Cardiac septum (tissue), 1 donor: ENCODE measurements around the gene TMEM263. TPM values are rescaled to one million over a fixed set of nuclear protein-coding genes. Genes with fewer than 3 reads are reported as not detected.
"Not testable (repeated sequence)": the region's sequence is repeated elsewhere in the genome, so short reads cannot be mapped to it uniquely, and the experiment has no call there.

Experiments used
- DNase-seq: peaks from one replicate; pipeline ENCODE4 v3.0.0-alpha.2; 2020; ENCODE audit warnings: low spot score
- intact Hi-C: fragments of 100-400 bp; cut with DNase I; formaldehyde crosslinking; loops from one replicate; pipeline ENCODE4 v1.14.0; 2022
- total RNA-seq: library from RNA; stranded (reverse); fragmentation: NEBNext Ultra II Directional; extraction: Animal tissue kit (Norgen Biotek cat#: 25700); gene quantifications from one replicate; pipeline ENCODE4 v1.2.1, GENCODE V29; 2021
- donor health status: DM: no; HTN: no; CAD: no.

TMEM263 gene
- total RNA-seq, 1 donor from 2014 or later, result 44.8 TPM

GRCh38 chr12:106978035-106978800 is 22.5 kb downstream of the TMEM263 start:
- intact Hi-C loops, result no loop called here

GRCh38 chr12:106980944-106981343 is 25.2 kb downstream of the TMEM263 start:
- no peak for DNase-seq
- intact Hi-C loops, result no loop called here

More at GRCh38 chr12:106978035-106978800, 22.5 kb downstream of the TMEM263 start:
- no peak for DNase-seq

DNA sequence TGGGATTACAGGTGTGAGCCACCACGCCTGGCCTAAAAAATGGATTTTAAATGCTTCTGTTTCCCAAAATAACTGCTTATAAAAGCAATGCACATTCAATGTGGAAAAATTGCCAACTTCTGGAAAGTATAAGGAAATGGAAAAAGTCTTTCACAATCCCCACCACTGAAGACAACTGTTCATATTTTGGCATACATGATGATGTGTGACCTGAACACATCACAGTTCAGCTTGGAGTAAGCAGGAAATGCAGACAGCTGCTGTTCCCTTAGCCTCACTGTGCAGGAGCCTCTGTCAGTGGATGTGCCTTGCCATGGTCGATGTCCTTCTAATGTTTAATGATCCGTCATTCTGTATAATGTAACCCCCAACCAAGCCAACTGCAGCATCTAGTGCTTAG is 26.1 kb downstream of the TMEM263 start:
- DNase-seq, result no peak
- intact Hi-C loops, result no loop called here

DNA sequence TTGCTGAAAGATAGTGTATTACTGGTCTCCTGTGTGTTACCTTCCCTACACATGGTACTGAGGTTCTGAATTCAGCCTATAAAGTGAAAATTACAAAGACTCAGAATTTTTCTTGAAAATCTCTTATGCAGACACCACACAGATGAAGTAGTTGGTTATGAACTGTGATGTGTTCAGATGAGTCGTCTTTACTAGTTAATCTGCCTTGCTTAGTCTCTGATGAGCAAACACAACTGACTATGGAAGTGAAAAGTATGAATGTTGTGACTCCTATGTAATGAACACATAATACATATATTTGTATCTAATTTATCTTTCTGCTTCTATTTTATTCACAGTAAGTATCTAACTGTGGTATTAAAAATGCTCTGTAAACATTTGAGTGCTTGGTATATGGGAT is 26.5 kb downstream of the TMEM263 start:
- intact Hi-C loops, result no loop called here
- no peak for DNase-seq

DNA sequence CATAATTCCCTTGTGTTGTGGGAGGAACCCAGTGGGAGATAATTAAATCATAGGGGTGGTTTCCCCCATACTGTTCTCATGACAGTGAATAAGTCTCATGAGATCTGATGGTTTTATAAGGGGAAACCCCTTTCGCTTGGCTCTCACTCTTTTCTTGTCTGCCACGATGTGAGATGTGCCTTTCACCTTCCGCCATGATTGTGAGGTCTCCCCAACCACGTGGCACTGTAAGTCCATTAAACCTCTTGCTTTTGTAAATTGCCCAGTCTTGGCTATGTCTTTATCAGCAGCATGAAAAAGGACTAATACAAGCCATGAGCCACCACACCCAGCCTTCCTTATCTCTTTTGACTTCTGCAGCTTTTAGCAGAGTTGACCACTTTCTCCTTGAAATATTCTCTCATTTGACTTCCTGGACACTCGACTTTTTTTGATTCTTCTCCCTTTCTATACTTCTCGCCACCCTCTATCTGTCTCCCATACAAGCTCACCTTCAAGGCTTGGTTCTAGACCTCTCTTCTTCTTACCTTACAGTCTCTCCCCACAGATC is 29.0 kb downstream of the TMEM263 start:
- no peak for DNase-seq
- intact Hi-C loops, result no loop called here

- no peak for DNase-seq
- intact Hi-C loops, result no loop called here
Measured at GRCh38 chr12:106985479-106985878, 29.8 kb downstream of the TMEM263 start.

- intact Hi-C loops, result loop anchor here (2.0 kb wide), 2 partner anchors 29 to 107 kb away; partner anchors contain the start of gene CRY1
- no peak for DNase-seq
Measured at GRCh38 chr12:106986135-106986534, 30.4 kb downstream of the TMEM263 start.

DNA sequence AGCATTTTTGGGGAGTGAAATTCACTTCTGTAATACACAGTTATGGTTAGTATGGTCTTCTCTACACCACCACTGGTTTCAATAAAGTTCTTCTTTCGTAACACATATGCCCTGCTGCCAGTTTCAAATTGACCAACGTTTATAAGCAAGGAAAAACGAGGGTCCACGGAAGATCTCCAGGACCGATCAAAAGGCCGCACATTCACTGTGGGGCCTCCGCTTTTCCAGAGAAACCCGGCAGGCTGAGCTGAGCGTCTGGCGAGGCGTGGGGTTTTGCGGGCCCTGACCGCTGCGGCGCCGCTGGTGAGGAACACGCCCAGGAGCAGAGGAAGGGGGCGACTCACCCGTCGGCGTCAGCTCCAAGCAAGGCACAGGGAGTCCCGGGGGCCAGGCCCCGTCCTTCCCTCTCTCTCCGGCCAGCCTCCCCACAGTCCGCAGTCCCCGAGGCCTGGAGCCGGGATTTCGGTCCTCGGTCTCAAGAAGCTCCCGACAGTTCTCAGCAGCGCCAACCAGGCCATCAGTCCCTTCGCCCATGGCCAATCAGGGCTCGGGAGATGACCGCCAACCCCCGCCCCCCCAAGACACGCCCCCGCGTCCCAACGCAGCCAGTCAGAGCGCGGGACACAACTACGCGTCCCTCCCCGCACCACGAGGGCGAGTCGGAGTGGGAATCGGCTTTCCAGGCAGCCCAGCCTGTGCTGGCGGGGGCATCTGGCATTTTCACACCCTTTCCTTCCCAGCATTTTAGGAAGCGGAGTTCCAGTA is 31.1 kb downstream of the TMEM263 start, which contains the start of gene MTERF2:
Gene MTERF2, minus strand, starts transcription at position 522 of the 765 bp plus-strand sequence. CDS start 8,432 bp downstream, outside the sequence.
- DNase-seq, result peak; percentile 97
- intact Hi-C loops, result loop anchor here (2.0 kb wide), 2 partner anchors 30 to 106 kb away; partner anchors contain the start of gene CRY1

GRCh38 chr12:106987846-106988245 is 32.1 kb downstream of the TMEM263 start:
- intact Hi-C loops, result loop anchor here (2.0 kb wide), 2 partner anchors 31 to 105 kb away; partner anchors contain the start of gene CRY1
- DNase-seq, result no peak

- intact Hi-C loops, result no loop called here
- no peak for DNase-seq
Measured at GRCh38 chr12:106994579-106995220, 39.0 kb downstream of the TMEM263 start.

DNA sequence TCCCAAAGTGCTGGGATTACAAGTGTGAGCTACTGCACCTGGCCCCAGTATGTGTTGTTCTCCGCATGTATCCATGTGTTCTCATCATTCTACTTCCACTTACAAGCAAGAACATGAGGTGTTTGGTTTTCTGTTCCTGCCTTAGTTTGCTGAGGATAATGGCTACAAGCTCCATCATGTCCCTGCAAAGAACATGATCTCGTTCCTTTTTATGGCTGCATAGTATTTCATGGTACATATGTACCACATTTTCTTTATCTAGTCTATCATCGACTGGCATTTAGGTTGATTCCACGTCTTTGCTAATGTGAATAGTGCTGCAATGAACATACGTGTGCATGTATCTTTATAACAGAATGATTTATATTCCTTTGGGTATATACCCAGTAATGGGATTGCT is 40.4 kb downstream of the TMEM263 start:
- intact Hi-C loops, result not testable (repeated sequence)

DNA sequence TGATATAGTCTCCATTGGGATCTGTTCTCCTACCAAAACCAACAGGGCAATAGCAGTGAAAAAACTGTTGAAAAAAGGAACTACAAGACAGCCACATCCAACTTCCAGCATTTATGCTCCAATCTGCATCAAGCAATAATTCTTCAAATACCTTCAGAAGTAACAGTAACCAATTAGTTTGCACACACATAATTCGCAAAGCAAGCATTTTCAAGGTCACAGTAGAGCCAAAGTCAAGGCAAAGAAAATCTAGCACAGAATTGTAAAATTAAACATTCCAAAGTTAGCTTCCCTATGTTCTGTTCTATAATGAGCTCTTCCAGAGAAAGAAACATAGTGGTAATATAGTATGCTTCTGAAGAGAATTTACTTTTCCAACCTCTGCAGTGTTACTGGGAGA is 42.2 kb downstream of the TMEM263 start:
- intact Hi-C loops, result no loop called here
- DNase-seq, result no peak

More for the DNA sequence above, 40.4 kb downstream of the TMEM263 start:
- DNase-seq, result not testable (repeated sequence)

GRCh38 chr12:106999446-106999845 is 43.7 kb downstream of the TMEM263 start:
- intact Hi-C loops, result no loop called here
- DNase-seq, result no peak

GRCh38 chr12:107002665-107003064 is 47.0 kb downstream of the TMEM263 start:
- DNase-seq, intact Hi-C loops: not testable (repeated sequence)

- DNase-seq, result no peak
- intact Hi-C loops, result no loop called here
Measured at GRCh38 chr12:107007411-107007810, 51.7 kb downstream of the TMEM263 start.

DNA sequence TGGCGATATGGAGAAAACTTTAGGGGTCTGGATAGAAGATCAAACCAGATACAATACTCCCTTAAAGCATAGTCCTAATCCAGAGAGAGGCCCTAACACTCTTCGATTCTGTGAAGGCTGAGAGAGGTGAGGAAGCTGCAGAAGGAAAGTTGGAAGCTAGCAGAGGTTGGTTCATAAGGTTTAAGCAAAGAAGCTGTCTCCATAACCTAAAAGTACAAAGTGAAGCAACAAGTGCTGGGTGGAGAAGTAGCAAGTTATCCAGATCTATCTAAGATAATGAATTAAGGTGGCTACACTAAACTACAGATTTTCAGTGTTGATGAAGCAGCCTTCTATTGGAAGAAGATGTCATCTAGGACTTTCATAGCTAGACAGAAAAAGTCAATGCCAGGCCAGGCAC is 55.8 kb downstream of the TMEM263 start:
- DNase-seq, result no peak
- intact Hi-C loops, result no loop called here

DNA sequence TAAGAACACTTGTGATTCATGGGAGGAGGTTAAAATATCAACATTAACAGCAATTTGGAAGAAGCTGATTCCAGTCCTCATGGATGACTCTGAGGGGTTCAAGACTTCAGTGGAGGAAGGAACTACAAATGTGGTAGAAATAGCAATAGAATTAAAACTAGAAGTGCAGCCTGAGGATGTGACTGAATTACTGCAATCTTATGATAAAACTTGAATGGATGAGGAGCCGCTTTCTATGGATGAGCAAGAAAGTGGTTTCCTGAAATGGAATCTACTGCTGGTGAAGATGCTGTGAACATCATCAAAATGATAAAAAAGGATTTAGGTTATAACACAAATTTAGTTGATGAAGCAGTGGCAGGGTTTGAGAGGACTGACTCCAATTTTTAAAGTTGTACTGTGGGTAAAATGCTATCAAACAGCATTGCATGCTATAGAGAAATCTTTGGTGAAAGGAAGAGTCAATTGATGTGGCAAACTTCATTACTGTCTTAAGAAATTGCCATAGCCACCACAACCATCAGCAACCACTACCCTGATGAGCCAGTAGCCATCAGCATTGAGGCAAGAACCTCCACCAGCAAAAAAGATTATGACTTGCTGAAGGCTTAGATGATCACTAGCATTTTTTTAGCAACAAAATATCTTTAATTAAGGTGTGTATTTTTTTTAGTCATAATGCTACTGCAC is 57.2 kb downstream of the TMEM263 start:
- intact Hi-C loops, result no loop called here
- no peak for DNase-seq

DNA sequence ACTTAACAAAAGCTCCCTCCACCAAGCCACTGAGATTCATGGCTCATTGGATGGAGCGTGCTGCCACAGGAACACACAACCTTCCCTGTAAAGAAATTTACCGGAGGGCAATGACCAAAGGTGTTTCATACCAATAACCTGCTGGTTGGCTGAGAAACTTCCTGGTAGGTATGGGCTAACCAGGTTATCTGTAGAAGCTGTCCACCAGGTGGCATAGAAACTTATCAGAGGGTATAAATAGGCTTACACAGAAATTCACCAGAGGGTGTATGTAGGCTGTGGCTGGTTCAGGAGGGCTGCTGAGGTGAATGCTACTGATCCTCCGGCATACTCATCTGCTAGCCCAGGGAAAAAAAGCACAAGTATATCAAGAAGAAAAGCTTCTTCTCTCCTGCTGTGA is 58.3 kb downstream of the TMEM263 start:
- intact Hi-C loops, result no loop called here
- DNase-seq, result no peak

DNA sequence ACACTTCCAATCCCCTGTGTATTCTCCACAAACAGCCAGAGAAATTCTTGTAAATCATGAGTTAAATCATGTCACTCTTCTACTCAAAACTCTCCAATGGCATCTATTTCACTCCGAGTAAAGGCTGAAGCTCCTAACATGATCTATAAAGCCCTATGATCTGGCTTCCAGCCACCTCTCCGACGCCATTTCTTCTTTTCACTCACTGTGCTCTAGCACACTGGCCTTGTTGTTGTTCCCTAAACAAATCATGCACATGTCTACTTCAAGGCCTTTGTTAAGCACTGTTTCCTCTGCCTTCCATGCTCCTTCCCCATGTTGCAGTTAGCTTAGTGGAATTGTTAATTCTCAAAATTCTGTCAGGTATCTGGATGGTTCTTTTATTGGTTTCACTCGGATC is 61.3 kb downstream of the TMEM263 start:
- no peak for DNase-seq
- intact Hi-C loops, result no loop called here
